GM10266 (cell line): ENCODE measurements around the gene ALDH4A1.

Experiments used
- DNase-seq: peaks from one replicate; pipeline ENCODE4 v3.0.0; 2012; ENCODE audit errors: extremely low spot score
- CTCF ChIP-seq: IDR thresholded peaks from 2 replicates; pipeline ENCODE4 v1.5.1; 2012; ENCODE audit warnings: mild to moderate bottlenecking, low read depth; ENCODE audit not compliant: control insufficient read depth, insufficient read depth; ENCODE audit errors: missing control alignments

Gene ALDH4A1

GRCh38 chr1:18869847-18870594 is 32.3 kb downstream of the ALDH4A1 start:
- DNase-seq = no peak
- TF ChIP-seq CTCF = no peak

GRCh38 chr1:18868801-18869424 is 33.4 kb downstream of the ALDH4A1 start:
- no peak for TF ChIP-seq CTCF
- DNase-seq = no peak

- no peak for DNase-seq
- no peak for TF ChIP-seq CTCF
Observed at GRCh38 chr1:18868354-18868753, 34.0 kb downstream of the ALDH4A1 start.

- TF ChIP-seq CTCF = no peak
- DNase-seq = no peak
Observed at GRCh38 chr1:18866846-18867245, 35.5 kb downstream of the ALDH4A1 start.

- no peak for DNase-seq
- TF ChIP-seq CTCF = no peak
Observed at GRCh38 chr1:18866314-18866713, 36.0 kb downstream of the ALDH4A1 start.

- no peak for TF ChIP-seq CTCF
Observed at GRCh38 chr1:18865176-18865575, 37.2 kb downstream of the ALDH4A1 start.

GRCh38 chr1:18861590-18861989 is 40.8 kb downstream of the ALDH4A1 start:
- TF ChIP-seq CTCF = no peak
- no peak for DNase-seq

More at GRCh38 chr1:18865176-18865575, 37.2 kb downstream of the ALDH4A1 start:
- no peak for DNase-seq
